HepG2 (cell line): ENCODE measurements around the gene RASSF8.

Experiments
- CCDC6 ChIP-seq: sonication (generic); formaldehyde crosslinking; IDR thresholded peaks from 2 replicates; pipeline ENCODE4 v1.8.1; 2022; ENCODE audit warnings: mild to moderate bottlenecking, missing genetic modification reagents, moderate library complexity
- ELF4 ChIP-seq: sonication (generic); formaldehyde crosslinking; IDR thresholded peaks from 2 replicates; pipeline ENCODE4 v1.5.0; 2020; ENCODE audit warnings: missing genetic modification reagents, mild to moderate bottlenecking, moderate library complexity, borderline replicate concordance
- NBN ChIP-seq: fragments of 450-650 bp; conservative IDR thresholded peaks from 2 replicates; pipeline ENCODE4 v1.6.1; 2017
- NFYB ChIP-seq: sonication (generic); formaldehyde crosslinking; IDR thresholded peaks from 2 replicates; pipeline ENCODE4 v1.4.0; 2020; ENCODE audit warnings: missing genetic modification reagents
- POLR2AphosphoS5 ChIP-seq: IDR thresholded peaks from 2 replicates; pipeline ENCODE4 v1.6.1; 2012; ENCODE audit warnings: low read depth, low read length
- PPARG ChIP-seq: conservative IDR thresholded peaks from 2 replicates; pipeline ENCODE4 v1.6.1; 2016; ENCODE audit warnings: missing biosample characterization, missing genetic modification reagents
- RAD51 ChIP-seq: fragments of 450-650 bp; IDR thresholded peaks from 2 replicates; pipeline ENCODE4 v1.6.1; 2016; ENCODE audit warnings: borderline replicate concordance
- ZNF562 ChIP-seq: sonication (generic); formaldehyde crosslinking; IDR thresholded peaks from 2 replicates; pipeline ENCODE4 v1.8.0; 2022; ENCODE audit warnings: missing genetic modification reagents, borderline replicate concordance
- ZNF776 ChIP-seq: sonication (generic); formaldehyde crosslinking; IDR thresholded peaks from 2 replicates; pipeline ENCODE4 v1.4.0; 2020; ENCODE audit warnings: mild to moderate bottlenecking, missing genetic modification reagents
- ZNF788 ChIP-seq: sonication (generic); formaldehyde crosslinking; IDR thresholded peaks from 2 replicates; pipeline ENCODE4 v1.5.0; 2020; ENCODE audit warnings: mild to moderate bottlenecking, missing genetic modification reagents, borderline replicate concordance
- TF ChIP-seq, protein P1 (sequence below): sonication (generic); formaldehyde crosslinking; IDR thresholded peaks from 2 replicates; pipeline ENCODE4 v1.5.0; 2020; ENCODE audit warnings: mild to moderate bottlenecking, missing genetic modification reagents, moderate library complexity
- TF ChIP-seq, protein P2 (sequence below): sonication (generic); formaldehyde crosslinking; IDR thresholded peaks from 2 replicates; pipeline ENCODE4 v1.4.0; 2020; ENCODE audit warnings: missing genetic modification reagents
- TF ChIP-seq, protein P3 (sequence below): IDR thresholded peaks from 2 replicates; pipeline ENCODE4 v1.6.1; 2016

DNA sequence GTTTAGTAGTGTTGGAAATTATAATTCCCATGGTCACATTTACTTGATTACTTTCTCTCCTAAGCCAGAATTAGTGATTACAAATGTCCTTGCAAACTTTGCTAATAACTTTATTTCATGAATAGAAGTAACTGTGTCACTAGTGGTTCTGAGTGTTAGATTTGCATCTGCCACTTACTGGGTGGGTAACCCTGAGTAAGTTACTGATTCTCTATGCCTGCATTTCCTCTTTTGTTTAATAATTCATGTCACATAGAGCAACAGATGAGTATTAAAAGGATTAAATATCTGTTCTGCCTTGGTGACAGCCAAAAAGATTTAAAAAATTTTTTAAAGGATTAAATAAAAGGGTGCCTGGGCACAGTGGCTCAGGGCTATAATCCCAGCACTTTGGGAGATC lies 87.7 kb downstream of the RASSF8 start:
- TF ChIP-seq PPARG (CRISPR knock-in tag), result no peak
- TF ChIP-seq, protein P1, sequence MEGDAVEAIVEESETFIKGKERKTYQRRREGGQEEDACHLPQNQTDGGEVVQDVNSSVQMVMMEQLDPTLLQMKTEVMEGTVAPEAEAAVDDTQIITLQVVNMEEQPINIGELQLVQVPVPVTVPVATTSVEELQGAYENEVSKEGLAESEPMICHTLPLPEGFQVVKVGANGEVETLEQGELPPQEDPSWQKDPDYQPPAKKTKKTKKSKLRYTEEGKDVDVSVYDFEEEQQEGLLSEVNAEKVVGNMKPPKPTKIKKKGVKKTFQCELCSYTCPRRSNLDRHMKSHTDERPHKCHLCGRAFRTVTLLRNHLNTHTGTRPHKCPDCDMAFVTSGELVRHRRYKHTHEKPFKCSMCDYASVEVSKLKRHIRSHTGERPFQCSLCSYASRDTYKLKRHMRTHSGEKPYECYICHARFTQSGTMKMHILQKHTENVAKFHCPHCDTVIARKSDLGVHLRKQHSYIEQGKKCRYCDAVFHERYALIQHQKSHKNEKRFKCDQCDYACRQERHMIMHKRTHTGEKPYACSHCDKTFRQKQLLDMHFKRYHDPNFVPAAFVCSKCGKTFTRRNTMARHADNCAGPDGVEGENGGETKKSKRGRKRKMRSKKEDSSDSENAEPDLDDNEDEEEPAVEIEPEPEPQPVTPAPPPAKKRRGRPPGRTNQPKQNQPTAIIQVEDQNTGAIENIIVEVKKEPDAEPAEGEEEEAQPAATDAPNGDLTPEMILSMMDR (CRISPR knock-in tag), result no peak
- TF ChIP-seq, protein P2, sequence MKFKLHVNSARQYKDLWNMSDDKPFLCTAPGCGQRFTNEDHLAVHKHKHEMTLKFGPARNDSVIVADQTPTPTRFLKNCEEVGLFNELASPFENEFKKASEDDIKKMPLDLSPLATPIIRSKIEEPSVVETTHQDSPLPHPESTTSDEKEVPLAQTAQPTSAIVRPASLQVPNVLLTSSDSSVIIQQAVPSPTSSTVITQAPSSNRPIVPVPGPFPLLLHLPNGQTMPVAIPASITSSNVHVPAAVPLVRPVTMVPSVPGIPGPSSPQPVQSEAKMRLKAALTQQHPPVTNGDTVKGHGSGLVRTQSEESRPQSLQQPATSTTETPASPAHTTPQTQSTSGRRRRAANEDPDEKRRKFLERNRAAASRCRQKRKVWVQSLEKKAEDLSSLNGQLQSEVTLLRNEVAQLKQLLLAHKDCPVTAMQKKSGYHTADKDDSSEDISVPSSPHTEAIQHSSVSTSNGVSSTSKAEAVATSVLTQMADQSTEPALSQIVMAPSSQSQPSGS, result no peak
- no peak for TF ChIP-seq ZNF562
- TF ChIP-seq POLR2AphosphoS5, result no peak
- TF ChIP-seq RAD51, result no peak
- TF ChIP-seq NBN, result no peak
- TF ChIP-seq ZNF788, result no peak
- no peak for TF ChIP-seq CCDC6 (CRISPR knock-in tag)
- no peak for TF ChIP-seq NFYB (CRISPR knock-in tag)
- TF ChIP-seq ZNF776 (CRISPR knock-in tag), result no peak
- TF ChIP-seq, protein P3, sequence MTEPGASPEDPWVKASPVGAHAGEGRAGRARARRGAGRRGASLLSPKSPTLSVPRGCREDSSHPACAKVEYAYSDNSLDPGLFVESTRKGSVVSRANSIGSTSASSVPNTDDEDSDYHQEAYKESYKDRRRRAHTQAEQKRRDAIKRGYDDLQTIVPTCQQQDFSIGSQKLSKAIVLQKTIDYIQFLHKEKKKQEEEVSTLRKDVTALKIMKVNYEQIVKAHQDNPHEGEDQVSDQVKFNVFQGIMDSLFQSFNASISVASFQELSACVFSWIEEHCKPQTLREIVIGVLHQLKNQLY (CRISPR knock-in tag), result no peak
- no peak for TF ChIP-seq ELF4
